Epithelial cell of prostate (primary cell): Measurements from ENCODE around the gene NET1.

Experiments used
- DNase-seq: peaks from one replicate; pipeline ENCODE4 v3.0.0-alpha.2; 2011; ENCODE audit warnings: low read depth, low spot score
- H3K27ac ChIP-seq: fragments of 450-650 bp; 2 replicates; pipeline ENCODE4 v1.5.1; 2017; ENCODE audit warnings: mild to moderate bottlenecking

NET1 gene

DNA sequence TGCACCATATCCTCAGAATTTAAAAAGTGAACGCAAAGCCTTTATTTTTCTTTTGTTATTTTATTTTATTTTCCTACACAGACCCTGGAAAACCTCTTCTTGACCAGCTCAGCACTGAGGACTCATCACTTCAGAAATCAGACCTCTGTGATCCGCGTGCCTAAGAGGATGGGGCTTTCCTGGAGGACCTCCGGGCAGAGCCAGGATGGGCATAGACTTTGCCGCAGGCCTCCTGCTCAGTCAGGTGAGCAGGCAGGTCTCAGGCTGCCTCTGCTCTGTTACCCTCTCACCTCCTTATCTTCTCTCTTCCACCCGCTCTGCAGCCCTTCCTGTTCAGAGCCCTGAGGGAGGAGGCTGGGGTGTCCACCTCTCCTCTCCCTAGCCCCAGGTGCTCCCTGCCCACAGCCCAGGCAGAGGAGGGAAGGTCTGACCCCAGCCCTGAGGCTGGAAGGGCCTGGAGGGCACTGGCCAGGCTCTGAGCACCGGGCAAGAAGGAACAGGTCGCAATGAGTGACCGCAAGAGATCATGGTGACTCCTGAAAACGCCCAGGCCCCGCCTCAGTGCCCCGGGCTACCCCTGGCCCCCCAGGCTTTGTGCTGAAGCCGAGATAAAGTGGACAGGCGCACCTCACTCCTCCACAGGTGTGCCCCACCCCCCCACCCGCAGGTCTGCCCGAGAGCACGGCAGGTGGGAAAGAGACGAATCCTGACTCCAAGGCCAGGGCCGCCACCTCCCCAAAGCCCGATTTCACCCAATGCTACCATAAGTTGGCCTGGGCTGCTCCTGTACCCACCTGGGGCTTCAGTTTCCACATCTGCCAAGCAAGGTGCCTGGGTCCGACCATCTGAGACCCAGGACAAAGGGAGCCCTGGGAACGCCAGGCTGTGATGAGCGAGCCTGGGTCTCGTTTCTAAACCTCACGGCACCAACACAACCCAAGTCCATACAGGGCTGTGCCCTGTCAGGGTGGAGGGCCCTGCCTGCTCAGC is 84.2 kb downstream of the NET1 start:
- no peak overlapping the region for H3K27ac ChIP-seq
- no peak for DNase-seq

DNA sequence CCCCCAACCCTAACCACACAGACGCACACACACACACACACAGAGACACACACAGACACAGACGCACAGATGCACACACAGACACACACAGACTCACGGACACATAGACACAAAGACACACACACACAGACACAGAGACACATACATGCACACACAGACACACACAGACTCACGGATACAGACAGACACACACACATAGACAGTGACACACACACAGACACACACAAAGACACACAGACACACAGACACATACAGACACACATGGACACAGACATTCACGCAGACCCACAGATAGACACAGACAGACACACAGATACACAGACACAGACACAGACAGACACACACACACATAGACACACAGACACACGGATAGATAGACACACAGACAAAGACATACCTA is 84.9 kb downstream of the NET1 start:
- no peak for DNase-seq
- H3K27ac ChIP-seq, result no peak overlapping the region

DNA sequence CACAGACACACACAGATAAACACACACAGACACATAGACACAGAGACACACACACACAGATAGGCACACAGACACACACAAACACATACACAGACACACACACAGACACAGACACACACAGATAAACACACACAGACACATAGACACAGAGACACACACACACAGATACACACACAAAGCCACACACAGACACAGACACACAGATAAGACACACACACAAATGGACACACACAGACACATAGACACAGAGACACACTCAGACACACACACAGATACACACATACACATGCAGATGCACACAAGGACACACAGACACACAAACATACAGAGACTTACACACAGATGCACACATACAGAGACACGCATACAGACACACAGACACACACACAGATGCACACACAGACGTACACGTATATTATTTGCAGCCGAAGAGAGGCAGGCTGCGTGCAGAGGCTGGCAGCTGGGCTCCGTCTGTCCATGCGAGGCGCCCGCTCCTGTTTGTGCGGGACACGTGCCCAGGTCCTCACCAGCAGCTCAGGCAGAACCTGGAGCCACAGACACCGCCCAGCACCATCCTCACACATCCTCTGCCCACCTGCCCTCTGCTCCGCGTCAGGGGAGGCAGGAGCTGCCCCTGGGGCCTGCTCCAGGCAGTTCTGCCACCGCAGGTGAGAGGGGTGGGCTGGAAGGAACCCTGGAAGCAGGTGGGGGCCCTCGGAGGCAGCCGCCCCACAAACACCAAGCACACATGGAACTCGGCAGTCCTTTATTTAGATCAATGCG is 85.8 kb downstream of the NET1 start:
- DNase-seq, result no peak
- H3K27ac ChIP-seq, result no peak overlapping the region

DNA sequence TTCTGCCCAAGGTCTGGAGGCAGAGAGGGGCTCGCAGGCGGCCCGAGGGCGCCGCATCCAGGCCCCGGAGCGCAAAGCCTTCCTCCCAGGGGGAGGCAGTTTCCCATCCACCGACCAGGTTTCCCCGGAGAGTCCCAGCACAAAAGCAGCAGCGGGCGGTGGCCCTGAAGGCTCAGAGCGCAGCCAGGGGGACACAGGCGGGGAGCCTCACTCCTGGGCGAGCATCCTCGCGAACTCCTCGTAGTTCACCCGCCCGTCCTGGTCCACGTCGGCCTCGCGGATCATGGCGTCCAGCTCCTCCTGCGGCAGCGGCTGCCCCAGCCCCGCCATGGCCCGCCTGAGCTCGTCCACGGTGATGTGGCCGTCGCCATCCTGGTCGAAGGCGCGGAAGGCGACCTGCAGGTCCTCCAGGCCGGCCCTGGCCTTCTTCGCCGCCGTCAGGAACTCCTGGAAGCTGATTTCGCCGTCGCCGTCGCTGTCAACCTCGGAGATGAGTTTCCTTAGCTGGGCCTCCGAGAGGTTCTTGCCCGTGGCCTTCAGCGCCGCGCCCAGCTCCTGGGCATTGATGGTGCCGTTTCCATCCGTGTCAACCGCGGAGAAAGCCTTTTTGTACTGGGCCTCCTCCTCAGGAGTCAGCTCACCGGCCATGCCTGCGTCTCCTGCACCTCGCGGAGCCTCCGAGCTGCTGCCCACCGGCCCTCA is 86.6 kb downstream of the NET1 start:
- H3K27ac ChIP-seq, result no peak overlapping the region
- DNase-seq, result no peak

DNA sequence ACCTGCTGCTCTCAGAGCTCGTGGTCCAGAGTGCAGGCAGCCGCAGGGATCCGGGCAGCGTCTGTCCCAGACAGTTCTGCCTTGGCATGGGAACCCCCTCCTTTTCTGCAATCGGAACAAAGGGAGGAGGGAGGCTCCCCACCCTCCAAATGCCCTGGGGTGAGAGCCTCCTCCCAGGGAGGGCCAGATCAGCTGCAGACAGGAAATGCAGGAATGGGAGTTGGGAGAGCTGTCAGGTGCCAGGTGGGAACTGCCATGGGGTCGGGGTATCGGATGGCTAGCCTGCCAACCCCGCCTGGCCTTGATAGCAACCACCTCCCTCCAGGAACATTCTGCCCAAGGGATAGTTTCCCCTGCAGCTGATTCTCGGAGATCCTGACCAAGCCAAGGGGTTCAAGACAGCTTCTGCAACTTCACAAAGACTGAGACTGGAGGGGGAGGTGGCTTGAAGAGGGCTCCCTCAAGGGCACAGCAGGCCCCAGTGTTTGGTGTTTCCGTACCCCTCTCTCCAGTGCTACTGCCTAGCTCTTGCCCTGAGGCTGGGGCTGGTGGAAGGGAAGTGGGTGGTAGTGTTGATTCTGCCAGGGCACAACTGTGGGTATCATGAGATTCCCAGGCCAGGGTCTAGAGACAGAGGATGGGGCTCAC is 87.3 kb downstream of the NET1 start, which contains the start of gene CALML5:
CALML5 (minus strand) TSS at position 78 of the 648 bp plus-strand sequence. CDS start 132 bp downstream, outside the sequence.
- no peak within 1 kb of the TSS for H3K27ac ChIP-seq

DNA sequence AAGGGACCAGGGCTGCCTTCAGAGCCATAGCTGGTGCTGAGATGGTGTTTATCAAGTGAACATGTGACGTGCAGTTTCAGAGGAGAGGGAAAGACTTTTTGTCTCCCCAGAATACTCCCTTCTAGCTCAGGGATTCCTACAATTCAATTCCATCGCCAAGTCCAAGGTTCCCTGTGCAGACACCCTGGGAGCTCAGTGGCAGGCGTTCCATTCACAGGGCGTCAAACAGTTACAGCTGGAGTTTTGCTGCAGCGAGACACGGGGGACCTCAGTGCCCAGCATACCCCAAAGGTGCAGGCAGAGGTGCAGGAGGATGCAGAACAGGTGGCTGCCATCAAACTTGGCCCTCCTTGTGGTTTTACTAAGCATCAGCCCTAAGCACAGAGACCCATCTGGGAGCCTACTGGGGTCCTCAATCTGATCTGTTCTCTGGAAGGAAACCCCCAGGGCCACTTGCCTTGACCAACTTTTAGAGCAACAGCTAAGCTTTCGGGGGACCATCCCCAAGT is 87.9 kb downstream of the NET1 start:
- H3K27ac ChIP-seq, result no peak overlapping the region
- DNase-seq, result no peak

More for the DNA sequence above, 87.3 kb downstream of the NET1 start, which contains the start of gene CALML5:
- DNase-seq, result no peak

DNA sequence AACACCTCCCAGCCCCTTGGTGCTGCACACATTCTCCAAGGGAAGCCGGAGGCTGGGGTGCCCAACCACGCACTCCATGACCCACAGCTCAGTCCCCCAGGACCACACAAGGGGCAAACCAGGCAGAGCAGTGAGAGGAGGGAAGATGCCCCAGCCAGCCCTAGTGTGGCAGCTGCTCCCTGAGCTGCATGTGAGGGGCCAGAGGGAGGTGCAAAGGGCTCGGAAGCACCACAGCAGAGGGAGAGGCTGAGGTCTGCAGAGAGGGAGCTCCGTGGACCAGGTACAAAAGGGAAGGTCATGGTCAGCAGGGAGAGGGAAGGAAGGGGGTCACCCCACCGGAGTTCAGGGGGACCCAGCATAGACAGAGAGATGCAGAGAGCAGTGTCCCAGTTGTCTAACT is 88.6 kb downstream of the NET1 start:
- no peak for DNase-seq
- no peak overlapping the region for H3K27ac ChIP-seq

DNA sequence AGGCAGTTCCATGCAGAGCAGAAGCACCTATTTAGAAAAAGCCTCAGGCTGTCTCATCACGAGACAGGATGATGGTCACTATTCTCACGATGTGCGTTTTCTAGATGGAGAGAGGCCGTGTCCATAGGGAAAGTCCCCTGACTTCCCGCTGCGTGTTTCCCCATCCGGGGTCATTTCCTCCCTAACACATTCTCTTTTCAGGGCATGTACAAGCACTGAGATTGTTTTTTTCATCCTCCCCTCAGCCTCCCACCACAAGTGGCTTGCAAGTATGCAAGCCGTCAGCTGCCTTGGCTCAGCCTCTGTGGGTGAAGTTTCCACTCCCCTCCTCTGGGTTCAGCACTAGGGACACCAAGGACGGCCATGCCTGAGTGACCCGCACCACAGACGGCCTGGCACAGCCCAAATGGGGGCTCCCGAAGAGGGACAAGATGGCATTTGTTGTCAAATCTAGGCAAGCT is 89.7 kb downstream of the NET1 start:
- H3K27ac ChIP-seq, result no peak overlapping the region
- DNase-seq, result no peak

DNA sequence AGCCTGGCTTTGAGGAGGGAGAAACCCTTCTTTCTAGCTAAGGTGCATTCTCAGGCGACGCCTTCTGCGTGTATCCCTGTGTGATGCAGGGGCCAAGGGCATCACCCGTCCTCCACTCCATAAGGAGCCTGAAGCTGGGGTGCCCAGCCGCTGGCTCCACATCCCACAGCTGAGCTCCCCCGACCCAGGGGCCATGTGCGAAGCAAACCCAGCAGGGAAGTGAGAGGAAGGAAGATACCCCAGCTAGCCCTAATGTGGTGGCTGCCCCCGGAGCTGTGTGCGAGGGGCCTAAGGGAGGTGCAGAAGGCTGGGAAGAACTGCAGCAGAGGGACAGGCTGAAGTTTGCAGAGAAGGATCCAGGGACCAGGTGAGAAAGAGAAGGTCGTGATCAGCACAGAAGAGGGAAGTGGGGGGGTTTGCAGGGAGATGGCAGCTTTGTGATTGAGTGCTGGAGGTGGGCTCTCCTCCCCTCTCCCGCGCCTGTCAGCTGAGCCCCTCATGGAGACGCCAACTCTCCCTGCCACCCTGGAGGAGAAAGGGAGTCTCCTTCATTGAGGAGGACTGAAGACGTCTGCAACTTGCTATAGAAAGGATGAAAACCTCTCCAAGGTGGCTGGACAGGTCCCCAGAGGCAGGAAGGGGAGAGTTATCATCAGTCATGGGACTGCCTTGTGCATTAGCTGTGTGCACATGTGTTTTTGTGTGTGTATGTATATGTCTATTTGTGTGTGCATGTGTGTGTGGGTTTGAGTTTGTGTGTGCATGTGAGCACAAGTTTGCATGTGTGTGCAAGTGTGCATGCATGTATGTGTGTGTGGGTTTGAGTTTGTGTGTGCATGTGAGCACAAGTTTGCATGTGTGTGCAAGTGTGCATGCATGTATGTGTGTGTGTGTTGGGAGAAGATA is 90.5 kb downstream of the NET1 start:
- no peak for DNase-seq

DNA sequence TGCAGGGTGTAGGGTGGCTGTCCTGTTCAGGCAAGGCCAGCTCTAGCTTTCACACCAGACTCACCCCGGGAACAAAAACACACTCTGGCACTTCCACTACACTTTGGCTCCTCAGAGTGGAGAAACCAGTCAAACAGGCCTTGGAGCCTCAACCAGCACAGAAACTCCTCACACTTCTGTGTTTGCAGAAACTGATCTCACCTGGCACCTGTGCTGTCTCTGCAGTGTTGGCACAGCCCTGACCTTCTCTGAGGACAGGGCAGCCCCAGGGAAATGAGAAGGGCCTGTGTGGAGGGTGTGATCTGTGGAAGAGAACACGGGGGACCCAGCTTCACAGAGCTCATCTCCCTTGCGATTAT is 91.1 kb downstream of the NET1 start:
- H3K27ac ChIP-seq, result peak overlapping the region; percentile 22
- DNase-seq, result peak; percentile 90

More for the DNA sequence above, 90.5 kb downstream of the NET1 start:
- peak overlapping the region; percentile 22 for H3K27ac ChIP-seq

DNA sequence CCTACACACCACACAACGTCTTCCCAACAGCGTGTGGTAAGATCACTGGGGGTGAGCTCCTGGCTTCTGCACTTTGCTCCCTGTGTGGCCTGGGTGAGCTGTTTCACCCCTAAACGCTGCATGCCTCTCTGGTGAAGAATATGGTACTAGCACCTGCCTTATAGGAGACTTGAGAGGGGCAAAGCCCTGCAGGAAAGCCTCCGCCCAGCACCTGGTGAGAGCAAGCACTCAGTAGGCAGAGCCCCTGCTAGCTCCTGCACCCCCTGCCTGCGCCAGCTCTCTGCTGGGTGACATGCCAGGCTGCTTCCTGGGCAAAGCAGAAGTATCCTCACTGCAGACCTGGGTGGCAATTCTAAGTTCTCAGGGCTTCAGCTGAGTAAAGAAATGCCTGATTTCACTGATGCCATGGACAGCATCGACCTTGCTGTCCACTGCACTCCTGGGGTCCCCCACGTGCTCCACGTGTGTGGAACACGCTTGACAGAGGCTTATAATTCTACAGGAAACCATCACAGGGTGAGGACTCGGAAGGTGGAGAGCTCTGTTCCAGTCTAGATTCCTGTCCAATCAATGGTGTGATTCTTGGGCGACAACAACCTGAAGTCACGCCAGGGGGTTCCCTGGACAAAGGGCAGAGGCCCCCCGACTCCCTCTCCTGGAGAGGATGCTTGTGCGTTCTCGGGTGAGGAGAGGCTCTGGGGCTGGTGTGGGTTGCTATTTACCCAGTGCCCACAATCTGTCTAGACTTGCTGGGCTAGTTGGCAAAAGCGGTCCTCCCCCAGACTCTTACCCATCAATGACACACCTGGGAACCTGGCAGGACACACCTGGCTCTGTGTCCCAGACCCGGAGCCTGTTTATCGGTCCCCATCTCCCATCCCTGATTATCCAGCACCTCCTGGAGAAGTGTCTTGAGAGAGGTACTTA is 92.1 kb downstream of the NET1 start:
- peak; percentile 63 for DNase-seq
- H3K27ac ChIP-seq, result peak overlapping the region; percentile 22

DNA sequence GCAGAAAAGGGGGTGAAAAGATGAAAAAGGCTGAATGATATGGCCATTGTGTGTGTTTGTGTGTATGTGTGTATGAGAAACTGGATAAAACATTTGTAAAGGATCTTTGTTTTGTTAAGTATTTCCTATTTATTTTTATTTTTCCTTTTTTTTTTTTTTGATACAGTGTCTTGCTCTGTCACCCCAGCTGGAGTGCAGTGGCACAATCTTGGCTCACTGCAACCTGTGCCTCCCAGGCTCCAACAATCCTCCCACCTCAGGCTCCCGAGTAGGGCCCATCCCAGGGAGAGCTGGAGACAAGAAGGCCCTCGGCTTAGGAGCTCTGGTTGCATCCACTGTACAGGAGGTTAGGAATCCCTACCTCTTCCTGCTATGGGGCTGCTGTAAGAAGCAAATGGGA is 93.9 kb downstream of the NET1 start:
- DNase-seq, result no peak
- no peak overlapping the region for H3K27ac ChIP-seq

DNA sequence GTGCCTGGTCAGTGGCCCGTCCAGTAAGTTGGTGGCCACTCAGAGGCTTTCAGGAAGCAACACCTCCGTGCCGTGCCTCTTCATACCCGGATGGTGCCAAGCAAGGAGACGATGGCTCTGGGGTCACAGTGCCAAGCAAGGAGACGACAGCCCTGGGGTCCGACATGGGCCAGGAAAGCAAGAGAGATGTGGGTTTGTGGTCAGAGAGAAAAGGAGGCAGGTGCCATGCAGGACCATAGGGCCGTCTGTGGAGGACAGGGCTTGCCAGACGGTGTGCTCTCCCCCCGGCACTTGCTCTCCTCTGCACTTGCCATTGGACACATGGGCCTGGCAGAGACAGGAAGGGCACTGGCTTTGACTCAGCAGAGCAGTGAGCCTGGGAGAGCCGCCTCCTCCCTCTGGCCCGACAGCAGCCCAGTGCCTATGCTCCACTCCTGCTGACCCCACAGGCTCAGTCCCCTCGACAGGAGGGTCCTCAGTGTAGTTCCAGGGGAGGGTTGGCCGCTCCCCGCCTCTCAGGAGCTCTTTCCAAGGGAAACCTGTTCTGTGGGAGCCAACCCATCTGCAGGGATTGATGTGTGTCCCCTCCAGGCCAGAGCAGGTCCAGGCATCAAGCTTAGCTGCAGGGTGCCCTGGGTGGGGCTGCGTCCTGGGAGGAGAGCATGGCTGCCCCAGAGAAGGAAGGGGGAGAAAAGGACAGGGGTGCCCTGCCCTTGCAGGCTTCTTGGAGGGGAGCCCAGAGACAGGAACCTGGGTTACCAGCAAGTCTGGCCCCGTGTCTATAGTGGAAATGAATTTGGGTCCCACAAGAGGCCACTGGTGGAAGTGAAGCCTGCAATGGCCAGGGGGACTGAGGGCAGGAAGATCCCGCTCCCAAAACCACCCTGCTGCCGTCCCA is 94.6 kb downstream of the NET1 start:
- no peak overlapping the region for H3K27ac ChIP-seq
- DNase-seq, result no peak

DNA sequence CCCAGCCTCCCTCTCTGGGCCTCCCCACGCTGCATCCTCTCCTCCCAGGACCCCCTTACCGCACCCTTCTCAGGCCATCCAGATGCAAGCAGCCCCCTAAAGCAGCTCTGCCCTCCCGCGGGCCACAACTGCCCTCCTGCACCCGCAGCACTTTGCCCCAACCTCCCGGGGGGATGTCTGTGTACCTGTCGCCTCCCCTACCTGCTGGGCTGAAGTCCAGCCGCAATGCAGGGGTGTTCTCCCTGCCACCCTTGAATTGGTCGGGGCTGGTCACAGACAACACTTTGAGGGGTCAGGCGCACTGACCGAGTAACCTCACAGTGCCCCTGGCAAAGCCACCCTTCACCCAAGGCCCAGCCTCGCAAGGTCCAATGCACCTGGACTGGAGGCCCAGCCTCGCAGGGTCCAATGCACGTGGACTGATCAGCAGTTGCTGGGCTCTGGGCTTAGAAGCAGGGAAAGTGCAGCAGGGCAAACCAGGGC is 95.3 kb downstream of the NET1 start:
- no peak overlapping the region for H3K27ac ChIP-seq
- no peak for DNase-seq

DNA sequence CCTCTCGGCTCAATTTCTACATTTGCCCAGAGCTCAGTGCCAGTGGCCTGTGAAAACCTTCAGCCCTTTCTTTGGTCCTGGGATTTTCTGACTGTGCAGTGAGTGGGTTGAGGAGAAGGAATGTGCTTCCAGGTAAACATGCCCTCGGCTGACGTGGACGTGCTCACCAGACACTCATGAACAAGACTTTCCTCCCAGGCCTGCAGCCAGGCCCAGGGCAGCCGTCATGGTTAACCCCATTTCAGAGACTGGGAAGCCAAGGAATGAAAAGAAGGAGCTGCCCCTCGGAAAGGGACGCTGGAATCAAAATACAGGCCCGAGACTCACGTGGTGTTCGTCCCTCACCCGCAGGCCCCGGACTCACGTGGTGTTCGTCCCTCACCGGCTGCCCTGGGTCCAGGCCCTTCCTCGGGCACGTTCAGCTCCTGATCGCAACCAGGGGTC is 95.8 kb downstream of the NET1 start:
- DNase-seq, result no peak
- H3K27ac ChIP-seq, result no peak overlapping the region
